LNCAP (cell line): ENCODE measurements around the gene RGS18.

Source experiments
- CTCF ChIP-seq: fragments of 450-650 bp; IDR thresholded peaks from 2 replicates; pipeline ENCODE4 v1.5.1; 2017; ENCODE audit warnings: mild to moderate bottlenecking

Gene RGS18

DNA sequence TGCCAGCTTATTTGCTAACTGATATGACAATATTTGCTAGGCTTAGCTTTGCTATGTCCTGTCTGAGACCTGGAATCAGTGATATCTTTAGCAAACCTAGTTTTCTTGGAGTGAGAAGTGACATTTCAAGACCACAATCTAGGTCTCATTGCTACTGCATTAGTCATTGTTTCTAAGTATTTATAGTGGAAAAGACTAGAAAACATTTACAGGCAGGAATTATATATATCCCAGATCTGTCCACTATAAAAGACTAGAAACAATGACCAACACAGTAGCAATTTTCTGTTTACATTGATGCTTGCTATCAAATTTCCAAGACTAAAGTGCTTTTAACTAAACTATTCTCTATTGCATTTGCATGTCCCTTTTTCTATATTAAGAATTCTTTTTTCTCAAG lies 5.0 kb upstream of the RGS18 start:
- no peak for TF ChIP-seq CTCF

- TF ChIP-seq CTCF, result no peak
Observed at GRCh38 chr1:192157067-192157466, 1.2 kb upstream of the RGS18 start.

DNA sequence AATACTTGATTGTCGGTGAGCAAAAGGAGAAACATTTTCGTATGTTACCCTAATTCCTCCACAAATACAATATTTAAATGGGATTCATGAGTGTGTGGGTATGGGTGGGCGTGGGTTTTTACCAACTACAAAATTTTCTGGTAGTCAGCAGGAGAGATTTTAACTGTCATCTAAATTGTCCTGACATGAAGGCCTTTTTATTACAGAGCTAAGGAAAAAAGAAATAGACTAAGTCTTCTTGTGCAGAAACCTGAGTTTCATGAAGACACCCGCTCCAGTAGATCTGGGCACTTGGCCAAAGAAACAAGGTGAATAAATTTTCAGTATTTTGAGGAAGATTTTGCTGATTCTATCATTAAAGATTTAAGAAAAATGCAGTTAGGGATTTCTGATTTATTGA lies 752 bp downstream of the RGS18 start:
- no peak for TF ChIP-seq CTCF

DNA sequence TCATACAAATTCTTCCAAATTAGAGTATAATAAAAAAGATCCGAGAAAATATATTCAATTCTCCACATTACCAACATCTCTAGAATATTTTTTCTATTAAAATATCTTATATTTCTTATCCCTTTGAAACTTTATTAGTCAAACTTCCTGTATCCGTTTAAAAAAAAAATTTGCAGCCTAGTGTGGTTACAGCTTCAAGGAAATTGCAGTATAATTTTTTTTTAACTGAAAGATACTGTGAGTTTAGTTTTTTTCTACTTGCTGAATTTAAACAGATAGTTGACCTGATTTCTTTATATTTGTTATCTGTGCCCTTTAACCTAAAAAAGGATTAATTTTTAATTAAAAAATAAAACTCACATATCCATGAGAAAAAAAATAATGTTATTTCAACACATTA lies 1.5 kb downstream of the RGS18 start:
- no peak for TF ChIP-seq CTCF

GRCh38 chr1:192160196-192160595 lies 1.9 kb downstream of the RGS18 start:
- TF ChIP-seq CTCF, result no peak

- no peak for TF ChIP-seq CTCF
Observed at GRCh38 chr1:192161976-192162375, 3.7 kb downstream of the RGS18 start.

- no peak for TF ChIP-seq CTCF
Observed at GRCh38 chr1:192162376-192162775, 4.1 kb downstream of the RGS18 start.

DNA sequence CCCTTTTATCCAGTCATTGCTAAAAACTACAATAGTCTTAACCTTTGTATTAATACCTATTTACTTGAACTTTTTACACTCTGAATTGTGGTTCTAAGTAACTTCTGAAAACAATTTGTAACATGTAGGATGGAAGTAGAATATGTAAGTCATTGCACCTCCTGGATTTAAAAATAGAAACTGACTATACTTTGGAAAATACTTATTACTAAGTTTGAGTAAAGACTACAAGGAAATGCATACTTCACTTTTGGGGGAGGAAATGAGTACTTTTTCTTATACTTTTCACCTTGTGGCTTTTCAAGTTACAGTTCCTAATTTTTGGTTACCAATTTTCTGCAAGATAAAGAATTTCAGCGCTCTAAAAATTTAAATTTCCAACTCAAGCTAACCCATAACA lies 8.7 kb downstream of the RGS18 start:
- TF ChIP-seq CTCF, result no peak
